IMR-90 (cell line): ENCODE measurements around the gene CYB561D1. TPM values are rescaled to one million over a fixed set of nuclear protein-coding genes. Genes with fewer than 3 reads are reported as not detected.

Experiments
- ATAC-seq: fragments of 200-7000 bp; cut with Tn5 transposase; 2 replicates; pipeline ENCODE4 v1.9.1; 2020; ENCODE audit warnings: low read depth, mild to moderate bottlenecking, moderate library complexity
- BruUV-seq: library from RNA; stranded (reverse); fragments of 400-500 nt; replicated peaks from 2 replicates; lab custom pipeline; 2021; lab: Mats Ljungman, UMichigan
- CTCF ChIA-PET: fragments of 300-600 bp; formaldehyde crosslinking; extraction: SDS; loops from one replicate; lab custom pipeline; 2021; ENCODE audit warnings: antibody characterized with exemption; lab: Yijun Ruan, JAX
- POLR2A ChIA-PET: fragments of 300-600 bp; sonication (Branson Sonifier 250); formaldehyde crosslinking; loops from one replicate; lab custom pipeline; 2022; ENCODE audit warnings: antibody characterized with exemption; ENCODE audit not compliant: unreplicated experiment; lab: Charles Lee
- DNase-seq: peaks from one replicate; pipeline ENCODE4 v3.0.0; 2013
- H2AFZ ChIP-seq: replicated peaks from 2 replicates; pipeline ENCODE3; 2013; ENCODE audit warnings: low read length, mild to moderate bottlenecking; ENCODE audit not compliant: poor library complexity
- H2AK5ac ChIP-seq: 2 replicates; pipeline ENCODE4 v1.6.1; 2013; ENCODE audit warnings: low read depth, low read length, inconsistent platforms
- H2AK9ac ChIP-seq: replicated peaks from 2 replicates; pipeline ENCODE3; 2013; ENCODE audit warnings: mild to moderate bottlenecking, low read depth, low read length, moderate library complexity; ENCODE audit not compliant: poor library complexity
- H2BK120ac ChIP-seq: 2 replicates; pipeline ENCODE4 v1.6.1; 2013; ENCODE audit warnings: low read depth, low read length, inconsistent platforms
- H2BK15ac ChIP-seq: 3 replicates; pipeline ENCODE4 v1.6.1; 2013; ENCODE audit warnings: low read depth, low read length, inconsistent platforms
- H2BK20ac ChIP-seq: 2 replicates; pipeline ENCODE4 v1.6.1; 2013; ENCODE audit warnings: low read depth, mild to moderate bottlenecking, inconsistent platforms, low read length, moderate library complexity
- H2BK5ac ChIP-seq: 2 replicates; pipeline ENCODE4 v1.6.1; 2013; ENCODE audit warnings: mild to moderate bottlenecking, low read depth, low read length, inconsistent platforms; ENCODE audit not compliant: poor library complexity, severe bottlenecking
- H3K14ac ChIP-seq: replicated peaks from 2 replicates; pipeline ENCODE4 v1.6.1; 2013; ENCODE audit warnings: low read depth, low read length, inconsistent platforms
- H3K18ac ChIP-seq: 2 replicates; pipeline ENCODE4 v1.6.1; 2013; ENCODE audit warnings: low read depth, low read length, control low read depth
- H3K23ac ChIP-seq: 2 replicates; pipeline ENCODE4 v1.6.1; 2013; ENCODE audit warnings: low read depth, low read length, inconsistent platforms
- H3K27ac ChIP-seq: 2 replicates; pipeline ENCODE4 v1.5.1; 2013; ENCODE audit warnings: mild to moderate bottlenecking, control low read depth, low read length; ENCODE audit not compliant: insufficient read depth
- H3K27me3 ChIP-seq: 2 replicates; pipeline ENCODE4 v1.6.1; 2013; ENCODE audit warnings: low read length; ENCODE audit not compliant: control insufficient read depth, insufficient read depth
- H3K36me3 ChIP-seq: 2 replicates; pipeline ENCODE4 v1.6.1; 2013; ENCODE audit warnings: low read length, mixed read lengths; ENCODE audit not compliant: control insufficient read depth, insufficient read depth
- H3K4ac ChIP-seq: 2 replicates; pipeline ENCODE4 v1.6.1; 2013; ENCODE audit warnings: low read depth, low read length, inconsistent platforms
- H3K4me1 ChIP-seq: 2 replicates; pipeline ENCODE4 v1.6.1; 2013; ENCODE audit warnings: low read length, mixed read lengths; ENCODE audit not compliant: control insufficient read depth, insufficient read depth
- H3K4me2 ChIP-seq: 2 replicates; pipeline ENCODE4 v1.6.1; 2013; ENCODE audit warnings: low read depth, mild to moderate bottlenecking, control low read depth, low read length, moderate library complexity
- H3K4me3 ChIP-seq: 2 replicates; pipeline ENCODE4 v1.5.1; 2013; ENCODE audit warnings: low read depth, mild to moderate bottlenecking, control low read depth, low read length, moderate library complexity; ENCODE audit not compliant: insufficient read depth
- H3K56ac ChIP-seq: 2 replicates; pipeline ENCODE4 v1.6.1; 2013; ENCODE audit warnings: low read length, inconsistent platforms; ENCODE audit not compliant: insufficient read depth; ENCODE audit errors: extremely low read depth
- H3K79me1 ChIP-seq, 2 experiments: 2 replicates each; pipeline ENCODE4 v1.6.1; 2013; ENCODE audit warnings: low read length in 2 of 2, inconsistent platforms in 1 of 2, low read depth in 1 of 2
- H3K9ac ChIP-seq: 2 replicates; pipeline ENCODE4 v1.6.1; 2013; ENCODE audit warnings: low read depth, low read length, control low read depth
- H3K9me1 ChIP-seq: 2 replicates; pipeline ENCODE4 v1.6.1; 2013; ENCODE audit warnings: low read length, inconsistent platforms; ENCODE audit not compliant: insufficient read depth
- H3K9me3 ChIP-seq: 2 replicates; pipeline ENCODE4 v1.6.1; 2013; ENCODE audit warnings: low read length; ENCODE audit not compliant: control insufficient read depth, insufficient read depth
- H4K20me1 ChIP-seq: 2 replicates; pipeline ENCODE4 v1.6.1; 2013; ENCODE audit warnings: low read length, inconsistent platforms; ENCODE audit not compliant: insufficient read depth
- H4K5ac ChIP-seq: 2 replicates; pipeline ENCODE4 v1.6.1; 2013; ENCODE audit warnings: mild to moderate bottlenecking, low read depth, low read length, control low read depth
- H4K8ac ChIP-seq, 2 experiments: 2 replicates each; pipeline ENCODE4 v1.6.1; 2013; ENCODE audit warnings: low read depth in 2 of 2, low read length in 2 of 2, control low read depth in 1 of 2, inconsistent platforms in 1 of 2
- H4K91ac ChIP-seq: 2 replicates; pipeline ENCODE4 v1.6.1; 2013; ENCODE audit warnings: low read depth, low read length, inconsistent platforms; ENCODE audit not compliant: insufficient read depth
- BHLHE40 ChIP-seq: fragments of 150-350 bp; IDR thresholded peaks from 2 replicates; pipeline ENCODE4 v1.6.1; 2016; ENCODE audit warnings: mild to moderate bottlenecking, low read depth, low read length
- CEBPB ChIP-seq: IDR thresholded peaks from 2 replicates; pipeline ENCODE4 v1.6.1; 2012; ENCODE audit warnings: low read depth, low read length, improper control_type of control experiment
- CHD1 ChIP-seq: IDR thresholded peaks from 2 replicates; pipeline ENCODE4 v1.6.1; 2012; ENCODE audit warnings: low read depth, low read length, improper control_type of control experiment
- MAFK ChIP-seq: IDR thresholded peaks from 2 replicates; pipeline ENCODE4 v1.6.1; 2012; ENCODE audit warnings: low read depth, low read length, improper control_type of control experiment
- MAZ ChIP-seq: IDR thresholded peaks from 2 replicates; pipeline ENCODE4 v1.6.1; 2012; ENCODE audit warnings: low read depth, mild to moderate bottlenecking, low read length, improper control_type of control experiment, moderate library complexity, borderline replicate concordance
- MXI1 ChIP-seq: IDR thresholded peaks from 2 replicates; pipeline ENCODE4 v1.6.1; 2012; ENCODE audit warnings: low read depth, mild to moderate bottlenecking, low read length, moderate library complexity, borderline replicate concordance
- NFE2L2 ChIP-seq: fragments of 150-350 bp; IDR thresholded peaks from 2 replicates; pipeline ENCODE4 v1.6.1; 2016; ENCODE audit warnings: low read depth, mild to moderate bottlenecking, low read length
- POLR2A ChIP-seq: IDR thresholded peaks from 2 replicates; pipeline ENCODE4 v1.6.1; 2012; ENCODE audit warnings: mild to moderate bottlenecking, low read depth, low read length
- RCOR1 ChIP-seq: IDR thresholded peaks from 2 replicates; pipeline ENCODE4 v1.6.1; 2012; ENCODE audit warnings: mild to moderate bottlenecking, low read length, improper control_type of control experiment; ENCODE audit not compliant: insufficient replicate concordance
- SMC3 ChIP-seq: fragments of 150-350 bp; IDR thresholded peaks from 2 replicates; pipeline ENCODE4 v1.6.1; 2016; ENCODE audit warnings: low read depth, mild to moderate bottlenecking, antibody characterized with exemption, low read length, moderate library complexity
- WGBS, 2 experiments: methylation state at CpG; one replicate each; pipeline versions ENCODE4 v1.1.5 to v1.1.7; 2013; ENCODE audit warnings: missing lambda C conversion rate in 2 of 2; ENCODE audit not compliant: insufficient read length in 1 of 2; ENCODE audit errors: extremely low coverage in 2 of 2; 5-methylcytosine and 5-hydroxymethylcytosine counted together
- dilution Hi-C: fragments of 300-500 bp; cut with HindIII; formaldehyde crosslinking; loops from one replicate; pipeline ENCODE4 v1.14.3; 2018; ENCODE audit warnings: low sequenced_read_pairs; ENCODE audit not compliant: unreplicated experiment
- in situ Hi-C: fragments of 300-500 bp; cut with MboI; formaldehyde crosslinking; loops from 3 replicates; pipeline ENCODE4 v1.14.3; 2019; ENCODE audit warnings: low sequenced_read_pairs, inconsistent platforms, mixed read lengths
- intact Hi-C: fragments of 100-400 bp; cut with micrococcal nuclease; formaldehyde crosslinking; loops from 2 replicates; pipeline ENCODE4 v1.10.0; 2022
- polyA plus RNA-seq, 3 experiments: library from polyadenylated mRNA; depleted of rRNA; stranded (reverse); fragments of >200 nt; gene quantifications; 2 replicates each; pipeline ENCODE4 v1.2.3, GENCODE V29; 2012; ENCODE audit warnings: low replicate concordance in 1 of 3
- total RNA-seq: library from RNA; depleted of rRNA; stranded (reverse); fragments of >200 nt; gene quantifications from 2 replicates; pipeline ENCODE4 v1.2.3, GENCODE V29; 2012
- TF ChIP-seq, protein P1 (sequence below): fragments of 150-350 bp; IDR thresholded peaks from 2 replicates; pipeline ENCODE4 v1.6.1; 2017; ENCODE audit warnings: mild to moderate bottlenecking, antibody characterized with exemption, low read length, low read depth
- TF ChIP-seq, protein P2 (sequence below): fragments of 150-350 bp; IDR thresholded peaks from 2 replicates; pipeline ENCODE4 v1.6.1; 2016; ENCODE audit warnings: low read depth, mild to moderate bottlenecking, low read length, moderate library complexity, borderline replicate concordance
- TF ChIP-seq, protein P3 (sequence below): conservative IDR thresholded peaks from 2 replicates; pipeline ENCODE4 v1.5.1; 2012; ENCODE audit warnings: mild to moderate bottlenecking, low read depth, low read length, improper control_type of control experiment

The CYB561D1 gene
- total and polyA plus RNA-seq, 2 of the 4 experiments (the other 2 are of a cell fraction) = 5.7 to 8.1 TPM

DNA sequence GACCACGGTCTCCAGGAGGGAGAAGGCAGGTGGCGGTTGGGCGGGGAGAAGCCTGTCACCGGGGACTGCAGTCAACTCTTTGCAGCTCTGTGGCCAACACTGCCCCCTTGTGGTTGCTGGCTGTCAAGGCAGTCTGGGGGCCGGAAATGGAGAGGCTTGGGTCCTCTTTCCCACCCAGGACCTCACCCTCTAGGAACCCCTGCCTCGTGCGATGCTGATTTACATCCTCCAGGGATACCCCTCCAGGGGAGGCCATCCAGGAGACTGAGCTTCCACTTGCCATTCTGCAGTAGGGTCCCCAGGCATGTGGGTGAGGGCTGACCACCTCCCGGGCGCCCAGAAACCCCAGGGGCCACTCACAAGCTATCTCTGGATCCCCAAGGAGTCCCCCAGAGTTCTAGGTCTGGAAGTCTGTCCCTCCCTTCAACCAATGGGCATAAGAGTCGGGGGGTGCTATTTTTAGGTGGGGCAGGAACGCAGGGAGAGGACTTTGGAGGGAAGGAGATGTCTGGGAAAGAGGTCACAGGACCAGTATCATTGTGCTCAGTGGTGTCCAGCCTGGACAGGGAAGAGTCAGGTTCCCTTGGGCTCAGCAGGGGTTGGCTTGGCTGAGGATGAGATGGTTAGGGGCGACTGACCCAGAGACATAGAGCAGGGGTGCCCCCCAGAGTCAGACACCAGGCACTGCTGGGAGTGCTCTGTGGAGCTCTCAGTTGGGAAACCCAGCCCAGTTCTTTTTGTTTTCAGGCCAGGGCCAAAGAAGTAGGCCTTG, 38.7 kb downstream of the CYB561D1 start:
- Histone ChIP-seq H3K23ac (no peak overlapping the region), H4K5ac (peak overlapping the region; percentile 67), H3K4ac (peak overlapping the region; percentile 83), H2BK15ac (peak overlapping the region; percentile 72; the same call in 2 of the 3 replicates), H2AK5ac (peak overlapping the region; percentile 91), H3K27ac (peak overlapping the region; percentile 30), H2BK20ac (peak overlapping the region; percentile 31; the same call in 1 of the 2 replicates), H3K36me3 (no peaks in the 10 kb centered on the region), H3K27me3 (peaks cover 5% of the 10 kb centered on the region), H3K9ac (no peak overlapping the region), H3K56ac (0 out of 2 replicates have a peak overlapping the region, but pooled peaks have one; percentile 1), H3K9me3 (no peaks in the 10 kb centered on the region), H2AFZ (peak overlapping the region; percentile 88), H3K4me1 (peaks cover 7% of the 10 kb centered on the region), H3K79me1 (no peaks in the 10 kb centered on the region), H3K4me3 (no peak overlapping the region), H3K4me2 (peak overlapping the region; percentile 38), H3K14ac (no peak overlapping the region), H2AK9ac (peak overlapping the region; percentile 89), H4K20me1 (no peaks in the 10 kb centered on the region), H2BK5ac (no peak overlapping the region), H2BK120ac (peak overlapping the region; percentile 63; the same call in 1 of the 2 replicates), H4K91ac (peak overlapping the region; percentile 71), H3K9me1 (no peaks in the 10 kb centered on the region; the same call in 1 of the 2 replicates), H3K18ac (no peak overlapping the region), H4K8ac (peak overlapping the region; percentile 71 to 95)
- no TSS peak for BruUV-seq
- dilution Hi-C loops (no loop called here), in situ Hi-C loops (loop anchor here (5.0 to 10.0 kb wide), 2 partner anchors 35 to 268 kb away; no protein-coding TSS in a partner anchor), intact Hi-C loops (loop anchor here (1.0 to 5.0 kb wide), 6 partner anchors 34 to 270 kb away; partner anchors contain the start of genes CYB561D1 and PSMA5)
- DNase-seq (peak; percentile 68), ATAC-seq (peak; percentile 95)
- 17% methylated on average over 1 of the region's 12 CpGs; no CpG with 5 or more reads in 1 of the 2 experiments for WGBS, 2 experiments
- CTCF ChIA-PET = interaction anchor here (0.6 to 3.2 kb wide), 25 partner anchors 9 to 324 kb away, joined by 3 to 75 read pairs (median 3); partner anchors contain the start of genes AMIGO1, ATXN7L2 and CYB561D1
- POLR2A ChIA-PET = interaction anchor here (0.6 kb wide), 2 partner anchors 48 to 452 kb away, joined by 3 read pairs; partner anchors contain the start of gene AHCYL1
- TF ChIP-seq POLR2A = no peak
- TF ChIP-seq, protein P1, sequence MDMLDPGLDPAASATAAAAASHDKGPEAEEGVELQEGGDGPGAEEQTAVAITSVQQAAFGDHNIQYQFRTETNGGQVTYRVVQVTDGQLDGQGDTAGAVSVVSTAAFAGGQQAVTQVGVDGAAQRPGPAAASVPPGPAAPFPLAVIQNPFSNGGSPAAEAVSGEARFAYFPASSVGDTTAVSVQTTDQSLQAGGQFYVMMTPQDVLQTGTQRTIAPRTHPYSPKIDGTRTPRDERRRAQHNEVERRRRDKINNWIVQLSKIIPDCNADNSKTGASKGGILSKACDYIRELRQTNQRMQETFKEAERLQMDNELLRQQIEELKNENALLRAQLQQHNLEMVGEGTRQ = no peak
- TF ChIP-seq MXI1 = no peak
- TF ChIP-seq, protein P2, sequence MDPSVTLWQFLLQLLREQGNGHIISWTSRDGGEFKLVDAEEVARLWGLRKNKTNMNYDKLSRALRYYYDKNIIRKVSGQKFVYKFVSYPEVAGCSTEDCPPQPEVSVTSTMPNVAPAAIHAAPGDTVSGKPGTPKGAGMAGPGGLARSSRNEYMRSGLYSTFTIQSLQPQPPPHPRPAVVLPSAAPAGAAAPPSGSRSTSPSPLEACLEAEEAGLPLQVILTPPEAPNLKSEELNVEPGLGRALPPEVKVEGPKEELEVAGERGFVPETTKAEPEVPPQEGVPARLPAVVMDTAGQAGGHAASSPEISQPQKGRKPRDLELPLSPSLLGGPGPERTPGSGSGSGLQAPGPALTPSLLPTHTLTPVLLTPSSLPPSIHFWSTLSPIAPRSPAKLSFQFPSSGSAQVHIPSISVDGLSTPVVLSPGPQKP = no peak
- TF ChIP-seq MAZ = peak; percentile 92
- TF ChIP-seq NFE2L2 = no peak
- TF ChIP-seq MAFK = no peak
- TF ChIP-seq CEBPB = no peak
- TF ChIP-seq RCOR1 = no peak
- no peak for TF ChIP-seq BHLHE40
- TF ChIP-seq SMC3 = peak; percentile 91
- TF ChIP-seq, protein P3, sequence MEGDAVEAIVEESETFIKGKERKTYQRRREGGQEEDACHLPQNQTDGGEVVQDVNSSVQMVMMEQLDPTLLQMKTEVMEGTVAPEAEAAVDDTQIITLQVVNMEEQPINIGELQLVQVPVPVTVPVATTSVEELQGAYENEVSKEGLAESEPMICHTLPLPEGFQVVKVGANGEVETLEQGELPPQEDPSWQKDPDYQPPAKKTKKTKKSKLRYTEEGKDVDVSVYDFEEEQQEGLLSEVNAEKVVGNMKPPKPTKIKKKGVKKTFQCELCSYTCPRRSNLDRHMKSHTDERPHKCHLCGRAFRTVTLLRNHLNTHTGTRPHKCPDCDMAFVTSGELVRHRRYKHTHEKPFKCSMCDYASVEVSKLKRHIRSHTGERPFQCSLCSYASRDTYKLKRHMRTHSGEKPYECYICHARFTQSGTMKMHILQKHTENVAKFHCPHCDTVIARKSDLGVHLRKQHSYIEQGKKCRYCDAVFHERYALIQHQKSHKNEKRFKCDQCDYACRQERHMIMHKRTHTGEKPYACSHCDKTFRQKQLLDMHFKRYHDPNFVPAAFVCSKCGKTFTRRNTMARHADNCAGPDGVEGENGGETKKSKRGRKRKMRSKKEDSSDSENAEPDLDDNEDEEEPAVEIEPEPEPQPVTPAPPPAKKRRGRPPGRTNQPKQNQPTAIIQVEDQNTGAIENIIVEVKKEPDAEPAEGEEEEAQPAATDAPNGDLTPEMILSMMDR = peak; percentile 96
- no peak for TF ChIP-seq CHD1
